GM18951 (cell line): Measurements from ENCODE around the gene XPA.

Experiments used
- POLR2A ChIP-seq: IDR thresholded peaks from 4 replicates; pipeline ENCODE4 v1.6.1; 2011; ENCODE audit warnings: mild to moderate bottlenecking; ENCODE audit not compliant: insufficient read length, insufficient read depth; ENCODE audit errors: extremely low read depth
- in situ Hi-C: fragments of 300-500 bp; cut with MboI; formaldehyde crosslinking; loops from one replicate; pipeline ENCODE4 v1.12.0; 2022; ENCODE audit warnings: low sequenced_read_pairs, mixed read lengths, inconsistent platforms; ENCODE audit not compliant: unreplicated experiment

The XPA gene

GRCh38 chr9:97695390-97695789, 1.8 kb downstream of the XPA start:
- TF ChIP-seq POLR2A, result no peak
- in situ Hi-C loops, result no loop called here

- in situ Hi-C loops, result no loop called here
These were observed 2.4 kb downstream of the XPA start for GRCh38 chr9:97694769-97695168.

GRCh38 chr9:97689401-97690180, 7.5 kb downstream of the XPA start:
- in situ Hi-C loops, result no loop called here
- TF ChIP-seq POLR2A, result no peak

More at GRCh38 chr9:97694769-97695168, 2.4 kb downstream of the XPA start:
- TF ChIP-seq POLR2A, result no peak

- in situ Hi-C loops, result no loop called here
- no peak for TF ChIP-seq POLR2A
These were observed 8.5 kb downstream of the XPA start for GRCh38 chr9:97688654-97689053.

- no peak for TF ChIP-seq POLR2A
- in situ Hi-C loops, result no loop called here
These were observed 14.9 kb downstream of the XPA start for GRCh38 chr9:97682242-97682641.

- TF ChIP-seq POLR2A, result no peak
- in situ Hi-C loops, result no loop called here
These were observed 21.5 kb downstream of the XPA start for GRCh38 chr9:97675655-97676054.

GRCh38 chr9:97673922-97674321, 23.2 kb downstream of the XPA start:
- no peak for TF ChIP-seq POLR2A
- in situ Hi-C loops, result no loop called here

- no peak for TF ChIP-seq POLR2A
- in situ Hi-C loops, result no loop called here
These were observed 24.7 kb downstream of the XPA start for GRCh38 chr9:97672403-97672802.

- in situ Hi-C loops, result no loop called here
- TF ChIP-seq POLR2A, result no peak
These were observed 26.6 kb downstream of the XPA start for GRCh38 chr9:97670586-97670985.

- in situ Hi-C loops, result no loop called here
- TF ChIP-seq POLR2A, result no peak
These were observed 28.7 kb downstream of the XPA start for GRCh38 chr9:97668485-97668884.

GRCh38 chr9:97666907-97667686, 30.0 kb downstream of the XPA start:
- in situ Hi-C loops, result no loop called here
- TF ChIP-seq POLR2A, result no peak

- no peak for TF ChIP-seq POLR2A
- in situ Hi-C loops, result no loop called here
These were observed 31.4 kb downstream of the XPA start for GRCh38 chr9:97665742-97666141.

GRCh38 chr9:97660847-97661246, 36.3 kb downstream of the XPA start:
- in situ Hi-C loops, result no loop called here
- no peak for TF ChIP-seq POLR2A

- in situ Hi-C loops, result no loop called here
These were observed 36.8 kb downstream of the XPA start for GRCh38 chr9:97660340-97660739.

More at GRCh38 chr9:97660340-97660739, 36.8 kb downstream of the XPA start:
- TF ChIP-seq POLR2A, result no peak
